HepG2 (cell line): ENCODE measurements around the gene ANKZF1. TPM values are rescaled to one million over a fixed set of nuclear protein-coding genes. Genes with fewer than 3 reads are reported as not detected.
A peak's percentile ranks its signal among the peaks of the same experiment; 100 is the strongest.

Experiments used
- AKAP8 ChIP-seq: sonication (generic); formaldehyde crosslinking; IDR thresholded peaks from 2 replicates; pipeline ENCODE4 v1.5.1; 2020; ENCODE audit warnings: mild to moderate bottlenecking, missing genetic modification reagents
- BCL3 ChIP-seq: sonication (generic); formaldehyde crosslinking; IDR thresholded peaks from 2 replicates; pipeline ENCODE4 v1.5.1; 2020; ENCODE audit warnings: mild to moderate bottlenecking, missing genetic modification reagents, moderate library complexity
- CCAR2 ChIP-seq: fragments of 200-400 bp; formaldehyde crosslinking; optimal IDR thresholded peaks from 2 replicates; pipeline ENCODE3; 2018; ENCODE audit warnings: low read depth, mild to moderate bottlenecking, low read length, moderate library complexity
- STAT5B ChIP-seq: sonication (generic); formaldehyde crosslinking; IDR thresholded peaks from 2 replicates; pipeline ENCODE4 v1.4.0; 2020; ENCODE audit warnings: missing genetic modification reagents
- THAP9 ChIP-seq: sonication (generic); formaldehyde crosslinking; IDR thresholded peaks from 2 replicates; pipeline ENCODE4; 2020; ENCODE audit warnings: missing genetic modification reagents, mild to moderate bottlenecking, borderline replicate concordance
- ZGPAT ChIP-seq: IDR thresholded peaks from 2 replicates; pipeline ENCODE4 v1.6.1; 2016; ENCODE audit warnings: mild to moderate bottlenecking
- ZNF317 ChIP-seq: sonication (generic); formaldehyde crosslinking; IDR thresholded peaks from 2 replicates; pipeline ENCODE4 v1.5.0; 2020; ENCODE audit warnings: mild to moderate bottlenecking, missing genetic modification reagents
- ZNF484 ChIP-seq: sonication (generic); formaldehyde crosslinking; IDR thresholded peaks from 2 replicates; pipeline ENCODE4 v1.5.1; 2020; ENCODE audit warnings: mild to moderate bottlenecking, low read depth, missing genetic modification reagents, borderline replicate concordance
- ZNF609 ChIP-seq: sonication (generic); formaldehyde crosslinking; IDR thresholded peaks from 2 replicates; pipeline ENCODE4 v1.4.0; 2020; ENCODE audit warnings: mild to moderate bottlenecking, missing genetic modification reagents, borderline replicate concordance
- polyA plus RNA-seq, 8 experiments: library from polyadenylated mRNA; depleted of rRNA in 3 of 8; stranded (reverse) in 7 of 8; unstranded in 1 of 8; fragments of >200 nt; fragmentation: Illumina TruSeq in 4 of 8; extraction: Trizol in 4 of 8; gene quantifications; 2 replicates each; pipeline versions ENCODE4 v1.2.1 to v1.2.3, GENCODE V29; 2011 to 2016; ENCODE audit warnings: low read depth in 4 of 8, missing spikeins in 1 of 8, mixed read lengths in 1 of 8; ENCODE audit not compliant: insufficient read depth in 1 of 8
- total RNA-seq, 5 experiments: library from RNA; depleted of rRNA; stranded (reverse); fragments of >200 nt; fragmentation: Illumina TruSeq; extraction: Trizol; gene quantifications; 2 replicates each; pipeline ENCODE4 v1.2.3, GENCODE V29; 2016; ENCODE audit warnings: low read depth in 1 of 5

The ANKZF1 gene
- total and polyA plus RNA-seq, 2 of the 13 experiments (the other 11 are each of a cell fraction or from before 2014, with no cell fraction given) = 25.3 to 128 TPM

GRCh38 chr2:219277703-219278654, 48.4 kb downstream of the ANKZF1 start (continued):
- TF ChIP-seq ZNF609 (no peak; the same call in 1 of the 2 replicates), ZNF317 (CRISPR knock-in tag) (0 out of 2 replicates have a peak, but pooled peaks have one; percentile 47), BCL3 (CRISPR knock-in tag) (no peak; the same call in 1 of the 2 replicates), STAT5B (CRISPR knock-in tag) (no peak), AKAP8 (CRISPR knock-in tag) (no peak), ZGPAT (CRISPR knock-in tag) (peak; percentile 46), ZNF484 (CRISPR knock-in tag) (no peak), CCAR2 (no peak), THAP9 (CRISPR knock-in tag) (no peak)
